Gastrocnemius medialis (tissue), 4 donors: ENCODE results near the gene MRTO4.

Experiments
- POLR2A ChIP-seq, 2 donors: fragments of 450-650 bp; IDR thresholded peaks; one replicate each; pipeline ENCODE4 v1.6.1; 2017; ENCODE audit warnings: antibody characterized with exemption in 2 of 2, mild to moderate bottlenecking in 2 of 2, moderate library complexity in 2 of 2
- TF ChIP-seq, protein P1 (sequence below), 5 experiments: fragments of 450-650 bp in 3 of 5; fragments of 200-600 bp in 2 of 5; sonication (generic) in 2 of 5; IDR thresholded peaks in 4 of 5; conservative IDR thresholded peaks in 1 of 5; 1 replicate in 4 of 5; 2 replicates in 1 of 5; pipeline ENCODE4 v1.5.1; 2016 to 2019; ENCODE audit warnings: antibody characterized with exemption in 5 of 5, mild to moderate bottlenecking in 3 of 5, moderate library complexity in 3 of 5

- TF ChIP-seq, protein P1, sequence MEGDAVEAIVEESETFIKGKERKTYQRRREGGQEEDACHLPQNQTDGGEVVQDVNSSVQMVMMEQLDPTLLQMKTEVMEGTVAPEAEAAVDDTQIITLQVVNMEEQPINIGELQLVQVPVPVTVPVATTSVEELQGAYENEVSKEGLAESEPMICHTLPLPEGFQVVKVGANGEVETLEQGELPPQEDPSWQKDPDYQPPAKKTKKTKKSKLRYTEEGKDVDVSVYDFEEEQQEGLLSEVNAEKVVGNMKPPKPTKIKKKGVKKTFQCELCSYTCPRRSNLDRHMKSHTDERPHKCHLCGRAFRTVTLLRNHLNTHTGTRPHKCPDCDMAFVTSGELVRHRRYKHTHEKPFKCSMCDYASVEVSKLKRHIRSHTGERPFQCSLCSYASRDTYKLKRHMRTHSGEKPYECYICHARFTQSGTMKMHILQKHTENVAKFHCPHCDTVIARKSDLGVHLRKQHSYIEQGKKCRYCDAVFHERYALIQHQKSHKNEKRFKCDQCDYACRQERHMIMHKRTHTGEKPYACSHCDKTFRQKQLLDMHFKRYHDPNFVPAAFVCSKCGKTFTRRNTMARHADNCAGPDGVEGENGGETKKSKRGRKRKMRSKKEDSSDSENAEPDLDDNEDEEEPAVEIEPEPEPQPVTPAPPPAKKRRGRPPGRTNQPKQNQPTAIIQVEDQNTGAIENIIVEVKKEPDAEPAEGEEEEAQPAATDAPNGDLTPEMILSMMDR (IDR thresholded peaks at IDR 0.05 in 4 of 5, conservative IDR thresholded peaks at IDR 0.05 in 1 of 5), result no peak
- no peak for TF ChIP-seq POLR2A (IDR thresholded peaks at IDR 0.05)
Observed at GRCh38 chr1:19206947-19207346, 44.7 kb upstream of the MRTO4 start.
